GM10266 (cell line): ENCODE measurements around the gene RNF220.

Experiments
- DNase-seq: peaks from one replicate; pipeline ENCODE4 v3.0.0; 2012; ENCODE audit errors: extremely low spot score
- CTCF ChIP-seq: IDR thresholded peaks from 2 replicates; pipeline ENCODE4 v1.5.1; 2012; ENCODE audit warnings: mild to moderate bottlenecking, low read depth; ENCODE audit not compliant: control insufficient read depth, insufficient read depth; ENCODE audit errors: missing control alignments

RNF220 gene

GRCh38 chr1:44588551-44589210 is 183.6 kb downstream of the RNF220 start:
- no peak for TF ChIP-seq CTCF
- DNase-seq: no peak

GRCh38 chr1:44590475-44590874 is 185.4 kb downstream of the RNF220 start:
- no peak for TF ChIP-seq CTCF
- DNase-seq: no peak

GRCh38 chr1:44591381-44591780 is 186.3 kb downstream of the RNF220 start:
- no peak for TF ChIP-seq CTCF
- no peak for DNase-seq

- TF ChIP-seq CTCF: no peak
These were observed 187.4 kb downstream of the RNF220 start for GRCh38 chr1:44592208-44593145.

GRCh38 chr1:44594353-44594752 is 189.3 kb downstream of the RNF220 start:
- DNase-seq: no peak
- no peak for TF ChIP-seq CTCF

More at GRCh38 chr1:44592208-44593145, 187.4 kb downstream of the RNF220 start:
- DNase-seq: no peak

- TF ChIP-seq CTCF: peak; percentile 97
- DNase-seq: peak; percentile 87
These were observed 190.0 kb downstream of the RNF220 start for GRCh38 chr1:44594871-44595735.

GRCh38 chr1:44596511-44596910 is 191.5 kb downstream of the RNF220 start:
- TF ChIP-seq CTCF: no peak
- DNase-seq: no peak
